ENCODE data around the gene TRIM14.
"Not testable (repeated sequence)": the region's sequence is repeated elsewhere in the genome, so short reads cannot be mapped to it uniquely, and the experiment has no call there.

Gene TRIM14

GRCh38 chr9:98104445-98104881 is 14.6 kb downstream of the TRIM14 start:
- no peak for DNase-seq

GRCh38 chr9:98101868-98102273 is 17.2 kb downstream of the TRIM14 start:
- peak; percentile 64 to 69 for DNase-seq

GRCh38 chr9:98101416-98101815 is 17.6 kb downstream of the TRIM14 start:
- DNase-seq, result no peak

- no peak for DNase-seq
Observed at GRCh38 chr9:98100456-98100855, 18.6 kb downstream of the TRIM14 start.

GRCh38 chr9:98099898-98100297 is 19.1 kb downstream of the TRIM14 start:
- DNase-seq, result no peak

- DNase-seq, result no peak
Observed at GRCh38 chr9:98099346-98099745, 19.7 kb downstream of the TRIM14 start.

- peak; percentile 44 to 45 for DNase-seq
Observed at GRCh38 chr9:98097836-98098235, 21.2 kb downstream of the TRIM14 start.

GRCh38 chr9:98096091-98096490 is 22.9 kb downstream of the TRIM14 start:
- DNase-seq, result no peak

- no peak for DNase-seq
Observed at GRCh38 chr9:98095401-98095800, 23.6 kb downstream of the TRIM14 start.

- DNase-seq, result no peak
Observed at GRCh38 chr9:98094851-98095250, 24.2 kb downstream of the TRIM14 start.

GRCh38 chr9:98094316-98094715 is 24.7 kb downstream of the TRIM14 start:
- DNase-seq, result no peak

GRCh38 chr9:98092613-98092931 is 26.4 kb downstream of the TRIM14 start:
- no peak for DNase-seq

- no peak for DNase-seq
Observed at GRCh38 chr9:98091735-98092612, 27.0 kb downstream of the TRIM14 start.

- not testable (repeated sequence) for DNase-seq
Observed at GRCh38 chr9:98090674-98091073, 28.3 kb downstream of the TRIM14 start.

GRCh38 chr9:98087420-98088354 is 31.3 kb downstream of the TRIM14 start:
- no peak for DNase-seq

GRCh38 chr9:98086461-98086860 is 32.6 kb downstream of the TRIM14 start:
- DNase-seq, result no peak

- no peak for DNase-seq
Observed at GRCh38 chr9:98085944-98086343, 33.1 kb downstream of the TRIM14 start.

GRCh38 chr9:98085058-98085457 is 34.0 kb downstream of the TRIM14 start:
- no peak for DNase-seq

GRCh38 chr9:98084396-98084795 is 34.6 kb downstream of the TRIM14 start:
- no peak for DNase-seq

GRCh38 chr9:98083566-98084183 is 35.3 kb downstream of the TRIM14 start:
- DNase-seq, result no peak

GRCh38 chr9:98083061-98083501 is 35.9 kb downstream of the TRIM14 start:
- no peak for DNase-seq

GRCh38 chr9:98081477-98082219 is 37.4 kb downstream of the TRIM14 start:
- peak; percentile 51 to 62 for DNase-seq

Measured in activated CD4-positive, alpha-beta T cell treated with anti-CD3 and anti-CD28 coated beads, Interleukin-2, amount 50 U/mL, for 4 hours (primary cell).